Mesenchymal stem cell (in vitro differentiated cells and primary cell): ENCODE results near the gene PKNOX2.

ENCODE experiments used
- DNase-seq: peaks from one replicate; pipeline ENCODE4 v3.0.0-alpha.2; 2013
- H2AFZ ChIP-seq: one replicate; pipeline ENCODE4 v1.6.1; 2013; ENCODE audit warnings: low read depth, mild to moderate bottlenecking, control low read depth, inconsistent platforms, low read length, moderate library complexity
- H2AK5ac ChIP-seq: 2 replicates; pipeline ENCODE4 v1.6.1; 2013; ENCODE audit warnings: low read length, moderate library complexity, mild to moderate bottlenecking, inconsistent platforms; ENCODE audit not compliant: severe bottlenecking
- H2BK120ac ChIP-seq: one replicate; pipeline ENCODE4 v1.6.1; 2013; ENCODE audit warnings: low read depth, mild to moderate bottlenecking, inconsistent platforms, low read length, moderate library complexity
- H2BK12ac ChIP-seq, 2 experiments: one replicate each; pipeline ENCODE4 v1.6.1; 2013; ENCODE audit warnings: inconsistent platforms in 2 of 2, low read length in 2 of 2, mild to moderate bottlenecking in 2 of 2, moderate library complexity in 2 of 2, control low read depth in 1 of 2
- H2BK15ac ChIP-seq: one replicate; pipeline ENCODE4 v1.6.1; 2013; ENCODE audit warnings: mild to moderate bottlenecking, low read depth, inconsistent platforms; ENCODE audit not compliant: poor library complexity, severe bottlenecking
- H2BK5ac ChIP-seq: 2 replicates; pipeline ENCODE4 v1.6.1; 2013; ENCODE audit warnings: low read depth, mild to moderate bottlenecking, low read length, control low read depth, inconsistent platforms; ENCODE audit not compliant: poor library complexity, severe bottlenecking
- H3K14ac ChIP-seq, 2 experiments: one replicate each; pipeline ENCODE4 v1.6.1; 2013; ENCODE audit warnings: inconsistent platforms in 2 of 2, low read length in 2 of 2, control low read depth in 1 of 2, mild to moderate bottlenecking in 1 of 2, moderate library complexity in 1 of 2
- H3K18ac ChIP-seq, 2 experiments: one replicate each; pipeline ENCODE4 v1.6.1; 2013; ENCODE audit warnings: inconsistent platforms in 2 of 2, low read length in 2 of 2, control low read depth in 1 of 2, low read depth in 1 of 2, mild to moderate bottlenecking in 1 of 2
- H3K23ac ChIP-seq, 2 experiments: one replicate each; pipeline ENCODE4 v1.6.1; 2013; ENCODE audit warnings: inconsistent platforms in 2 of 2, low read length in 2 of 2, mild to moderate bottlenecking in 2 of 2, moderate library complexity in 2 of 2, control low read depth in 1 of 2
- H3K27ac ChIP-seq: 2 replicates; pipeline ENCODE4 v1.5.1; 2013; ENCODE audit warnings: mild to moderate bottlenecking, moderate library complexity, low read length, control low read depth, inconsistent platforms; ENCODE audit not compliant: poor library complexity, severe bottlenecking
- H3K27me3 ChIP-seq, 2 experiments: 2 replicates each; pipeline versions ENCODE4 v1.6.1 to v1.7.0; 2013; ENCODE audit warnings: low read length in 2 of 2, mild to moderate bottlenecking in 2 of 2, moderate library complexity in 2 of 2, control low read depth in 1 of 2, inconsistent platforms in 1 of 2; ENCODE audit not compliant: control insufficient read depth in 1 of 2, insufficient read depth in 1 of 2
- H3K36me3 ChIP-seq, 2 experiments: 2 replicates each; pipeline versions ENCODE4 v1.6.1 to v1.7.0; 2013; ENCODE audit warnings: low read length in 2 of 2, control low read depth in 1 of 2, inconsistent platforms in 1 of 2, low read depth in 1 of 2, mild to moderate bottlenecking in 1 of 2; ENCODE audit not compliant: insufficient read depth in 2 of 2, control insufficient read depth in 1 of 2
- H3K4ac ChIP-seq, 2 experiments: one replicate each; pipeline ENCODE4 v1.6.1; 2013; ENCODE audit warnings: inconsistent platforms in 2 of 2, low read length in 2 of 2, mild to moderate bottlenecking in 2 of 2, moderate library complexity in 2 of 2, control low read depth in 1 of 2, low read depth in 1 of 2
- H3K4me1 ChIP-seq: 2 replicates; pipeline ENCODE4 v1.6.1; 2013; ENCODE audit warnings: low read depth, low read length, control low read depth; ENCODE audit not compliant: control insufficient read depth, insufficient read depth
- H3K4me2 ChIP-seq: 2 replicates; pipeline ENCODE4 v1.6.1; 2013; ENCODE audit warnings: low read length, mild to moderate bottlenecking, inconsistent platforms; ENCODE audit not compliant: poor library complexity, severe bottlenecking
- H3K4me3 ChIP-seq, 2 experiments: 2 replicates each; pipeline versions ENCODE4 v1.5.1 to v1.7.0; 2013; ENCODE audit warnings: low read length in 2 of 2, mild to moderate bottlenecking in 2 of 2, control low read depth in 1 of 2, low read depth in 1 of 2; ENCODE audit not compliant: insufficient read depth in 1 of 2
- H3K79me1 ChIP-seq: replicated peaks from 2 replicates; pipeline ENCODE4 v1.6.1; 2013; ENCODE audit warnings: mild to moderate bottlenecking, control low read depth, low read length, inconsistent platforms; ENCODE audit not compliant: poor library complexity, severe bottlenecking
- H3K9ac ChIP-seq: 2 replicates; pipeline ENCODE4 v1.7.0; 2013; ENCODE audit warnings: mild to moderate bottlenecking, low read length, moderate library complexity
- H3K9me3 ChIP-seq: 2 replicates; pipeline ENCODE4 v1.7.0; 2013; ENCODE audit warnings: mild to moderate bottlenecking, low read length; ENCODE audit not compliant: control insufficient read depth
- H4K8ac ChIP-seq: one replicate; pipeline ENCODE4 v1.6.1; 2013; ENCODE audit warnings: inconsistent platforms, mild to moderate bottlenecking, low read length, moderate library complexity
- H4K91ac ChIP-seq: one replicate; pipeline ENCODE4 v1.6.1; 2013; ENCODE audit warnings: mild to moderate bottlenecking, low read length, inconsistent platforms
- WGBS: methylation state at CpG from one replicate; pipeline ENCODE4 v1.1.7; 2013; ENCODE audit warnings: mixed read lengths; 5-methylcytosine and 5-hydroxymethylcytosine counted together

Gene PKNOX2

GRCh38 chr11:125328225-125328580 lies 163.7 kb downstream of the PKNOX2 start:
- H2BK12ac ChIP-seq, result no peak overlapping the region
- WGBS, result 100% methylated on average over 1 of the region's 1 CpG
- H3K27me3 ChIP-seq, result peaks cover 0 to 65% of the 10 kb centered on the region in 2 experiments
- H3K4ac ChIP-seq, result no peak overlapping the region
- DNase-seq, result no peak
- H3K36me3 ChIP-seq, result peaks cover 0 to 47% of the 10 kb centered on the region in 2 experiments
- no peak overlapping the region for H3K14ac ChIP-seq
- no peak overlapping the region for H2BK15ac ChIP-seq
- no peaks in the 10 kb centered on the region for H3K9me3 ChIP-seq
- H3K4me2 ChIP-seq, result no peak overlapping the region
- no peak overlapping the region for H3K18ac ChIP-seq
- no peak overlapping the region for H2AK5ac ChIP-seq
- H4K8ac ChIP-seq, result peak overlapping the region; percentile 67
- no peak overlapping the region for H2AFZ ChIP-seq
- no peak overlapping the region for H3K23ac ChIP-seq
- no peak overlapping the region for H3K9ac ChIP-seq
- peak overlapping the region; percentile 34 for H4K91ac ChIP-seq
- no peak overlapping the region for H3K27ac ChIP-seq
- H3K4me3 ChIP-seq, result no peak overlapping the region
- H3K4me1 ChIP-seq, result peaks cover 7% of the 10 kb centered on the region
- peaks cover 32% of the 10 kb centered on the region for H3K79me1 ChIP-seq
- no peak overlapping the region for H2BK5ac ChIP-seq
- H2BK120ac ChIP-seq, result no peak overlapping the region

- whole genome bisulfite sequencing, result 78% methylated on average over 9 of the region's 9 CpGs
- Histone ChIP-seq H3K4ac (no peak overlapping the region), H2AFZ (no peak overlapping the region), H3K36me3 (peaks cover 0 to 48% of the 10 kb centered on the region in 2 experiments), H4K8ac (no peak overlapping the region), H2BK5ac (no peak overlapping the region), H3K4me2 (no peak overlapping the region), H3K23ac (no peak overlapping the region), H3K4me3 (no peak overlapping the region), H3K9ac (no peak overlapping the region), H4K91ac (no peak overlapping the region), H3K14ac (peak overlapping the region in 1 of 2 experiments; percentile 5), H2AK5ac (no peak overlapping the region), H3K27ac (no peak overlapping the region), H3K79me1 (peaks cover 27% of the 10 kb centered on the region), H2BK15ac (no peak overlapping the region), H2BK120ac (no peak overlapping the region), H3K18ac (no peak overlapping the region), H3K27me3 (peaks cover 0 to 52% of the 10 kb centered on the region in 2 experiments), H3K4me1 (peaks cover 7% of the 10 kb centered on the region), H2BK12ac (no peak overlapping the region), H3K9me3 (no peaks in the 10 kb centered on the region)
- DNase-seq, result no peak
Observed at GRCh38 chr11:125329786-125330185, 165.2 kb downstream of the PKNOX2 start.

GRCh38 chr11:125330462-125331325 lies 166.1 kb downstream of the PKNOX2 start:
- Histone ChIP-seq H3K27me3 (peaks cover 0 to 46% of the 10 kb centered on the region in 2 experiments), H2BK12ac (no peak overlapping the region), H3K9me3 (no peaks in the 10 kb centered on the region), H2AK5ac (no peak overlapping the region), H2BK5ac (no peak overlapping the region), H3K9ac (no peak overlapping the region), H3K23ac (no peak overlapping the region), H4K8ac (no peak overlapping the region), H2BK120ac (no peak overlapping the region), H3K4me3 (no peak overlapping the region), H3K18ac (no peak overlapping the region), H2BK15ac (no peak overlapping the region), H3K4ac (no peak overlapping the region), H3K79me1 (peaks cover 27% of the 10 kb centered on the region), H3K27ac (no peak overlapping the region), H4K91ac (no peak overlapping the region), H3K14ac (peak overlapping the region in 1 of 2 experiments; percentile 49), H3K4me2 (no peak overlapping the region), H3K36me3 (peaks cover 0 to 52% of the 10 kb centered on the region in 2 experiments), H3K4me1 (peaks cover 7% of the 10 kb centered on the region), H2AFZ (no peak overlapping the region)
- DNase-seq, result no peak
- 71% methylated on average over 9 of the region's 10 CpGs for WGBS

GRCh38 chr11:125331357-125332035 lies 166.9 kb downstream of the PKNOX2 start:
- H2BK120ac ChIP-seq, result no peak overlapping the region
- no peak overlapping the region for H3K27ac ChIP-seq
- DNase-seq, result no peak
- H4K8ac ChIP-seq, result no peak overlapping the region
- H3K36me3 ChIP-seq, result peaks cover 0 to 50% of the 10 kb centered on the region in 2 experiments
- no peak overlapping the region for H2AK5ac ChIP-seq
- H2AFZ ChIP-seq, result no peak overlapping the region
- H3K79me1 ChIP-seq, result peaks cover 25% of the 10 kb centered on the region
- H3K4ac ChIP-seq, result no peak overlapping the region
- no peak overlapping the region for H3K9ac ChIP-seq
- H3K4me2 ChIP-seq, result no peak overlapping the region
- no peak overlapping the region for H3K23ac ChIP-seq
- no peak overlapping the region for H2BK15ac ChIP-seq
- 80% methylated on average over 8 of the region's 9 CpGs for WGBS
- no peak overlapping the region for H4K91ac ChIP-seq
- no peak overlapping the region for H3K4me3 ChIP-seq
- no peak overlapping the region for H2BK12ac ChIP-seq
- H3K4me1 ChIP-seq, result peaks cover 7% of the 10 kb centered on the region
- H3K9me3 ChIP-seq, result no peaks in the 10 kb centered on the region
- no peak overlapping the region for H3K18ac ChIP-seq
- H3K27me3 ChIP-seq, result peaks cover 0 to 41% of the 10 kb centered on the region in 2 experiments
- H2BK5ac ChIP-seq, result no peak overlapping the region
- no peak overlapping the region for H3K14ac ChIP-seq
